ENCODE results near the gene PDIA6. TPM values are rescaled to one million over a fixed set of nuclear protein-coding genes. Genes with fewer than 3 reads are reported as not detected.

PDIA6 gene
- total RNA-seq, 2 experiments from 2014 or later, result 161 to 165 TPM

DNA sequence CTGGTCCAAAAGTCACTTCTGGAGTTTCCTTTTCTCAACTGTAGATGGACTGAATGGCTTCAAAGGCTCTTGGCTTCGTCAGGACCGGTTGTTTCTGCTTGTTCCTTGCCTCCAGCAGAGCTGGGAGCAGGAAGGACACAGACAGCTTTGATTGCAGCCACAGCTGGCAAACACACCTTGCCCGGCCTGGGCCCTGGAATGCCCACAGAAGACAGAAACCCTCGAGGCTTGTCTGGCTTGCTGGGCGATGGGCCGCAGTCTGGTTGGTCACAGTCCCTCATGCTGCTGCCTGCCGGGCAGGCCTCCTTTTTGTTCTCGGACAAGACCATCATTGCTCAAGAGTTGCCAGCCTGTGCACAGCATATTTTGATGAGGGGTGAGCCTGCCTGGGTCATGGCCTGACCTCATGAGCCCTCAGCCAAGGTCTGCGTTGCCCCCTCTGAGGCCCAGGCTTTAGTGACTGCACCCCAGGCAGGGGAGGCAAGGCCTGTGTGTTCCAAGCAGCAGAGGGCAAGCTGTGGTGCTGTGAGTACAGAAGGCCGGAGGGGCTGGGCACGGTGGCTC lies 53.4 kb downstream of the PDIA6 start:
- POLR2A ChIA-PET, result no interaction called here
- DNase-seq, result no peak
- H3K4me1 Mint-ChIP-seq, result no peaks in the 10 kb centered on the region
- H3K9me3 Mint-ChIP-seq, result no peaks in the 10 kb centered on the region
- CTCF ChIA-PET, result no interaction called here
- H3K36me3 Mint-ChIP-seq (ENCODE audit: low read depth), result no peaks in the 10 kb centered on the region
- peaks cover 2% of the 10 kb centered on the region for H3K27me3 Mint-ChIP-seq
- no peak overlapping the region for H3K4me3 Mint-ChIP-seq
- no peak overlapping the region for H3K27ac Mint-ChIP-seq

DNA sequence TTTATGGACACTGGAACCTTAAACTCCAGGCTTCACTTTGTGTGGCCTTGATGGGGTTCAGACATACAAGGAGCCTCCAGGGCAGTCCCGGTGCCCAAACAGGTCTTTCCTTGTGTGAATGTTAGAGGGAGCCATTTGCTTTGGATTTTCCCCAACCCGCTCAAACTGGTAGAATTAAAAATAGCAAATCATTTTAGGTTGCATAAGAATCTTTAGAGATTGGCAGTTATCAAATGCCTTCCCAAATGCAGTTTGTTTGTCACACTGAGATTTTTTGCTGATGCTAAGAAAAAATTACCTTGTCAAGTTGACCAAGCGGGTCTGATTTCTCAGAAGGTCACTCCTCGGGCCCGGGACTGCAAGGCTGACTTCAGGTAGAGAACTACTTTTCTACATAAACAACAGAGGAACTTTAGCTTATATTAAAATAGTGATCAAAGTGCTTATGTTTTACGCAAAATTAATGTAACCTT lies 54.7 kb downstream of the PDIA6 start:
- H3K4me1 Mint-ChIP-seq, result no peaks in the 10 kb centered on the region
- POLR2A ChIA-PET, result no interaction called here

DNA sequence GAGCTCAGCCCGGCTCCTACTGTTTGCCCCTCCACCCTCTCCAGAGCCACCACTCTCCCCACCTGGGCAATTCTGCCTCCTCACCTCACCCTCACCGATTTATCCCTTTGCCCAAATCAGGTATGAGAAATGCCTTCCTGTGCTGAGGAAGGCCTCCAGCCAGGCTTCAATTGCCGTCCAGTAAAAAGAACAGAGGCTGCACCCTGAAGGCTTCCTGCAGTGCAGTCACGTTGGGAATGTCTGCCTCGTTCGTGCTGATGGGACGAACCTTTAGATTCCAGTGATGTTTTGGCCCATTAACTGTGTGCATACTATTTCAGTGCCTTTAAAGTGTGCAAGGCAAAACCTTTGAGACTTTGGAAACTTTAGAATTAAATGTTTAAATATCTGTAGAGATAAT lies 57.0 kb downstream of the PDIA6 start:
- H3K4me3 Mint-ChIP-seq, result no peak overlapping the region
- ChIA-PET CTCF (no interaction called here), POLR2A (no interaction called here)
- H3K27ac Mint-ChIP-seq, result no peak overlapping the region
- no peaks in the 10 kb centered on the region for H3K36me3 Mint-ChIP-seq (ENCODE audit: low read depth)
- H3K9me3 Mint-ChIP-seq, result no peaks in the 10 kb centered on the region
- peaks cover 9% of the 10 kb centered on the region for H3K27me3 Mint-ChIP-seq
- no peak for DNase-seq
- H3K4me1 Mint-ChIP-seq, result no peaks in the 10 kb centered on the region

More for the DNA sequence above, 54.7 kb downstream of the PDIA6 start:
- no peak overlapping the region for H3K4me3 Mint-ChIP-seq
- no peak overlapping the region for H3K27ac Mint-ChIP-seq
- H3K27me3 Mint-ChIP-seq, result peaks cover 2% of the 10 kb centered on the region
- no peaks in the 10 kb centered on the region for H3K36me3 Mint-ChIP-seq (ENCODE audit: low read depth)
- no peak for DNase-seq
- no peaks in the 10 kb centered on the region for H3K9me3 Mint-ChIP-seq
- CTCF ChIA-PET, result no interaction called here

DNA sequence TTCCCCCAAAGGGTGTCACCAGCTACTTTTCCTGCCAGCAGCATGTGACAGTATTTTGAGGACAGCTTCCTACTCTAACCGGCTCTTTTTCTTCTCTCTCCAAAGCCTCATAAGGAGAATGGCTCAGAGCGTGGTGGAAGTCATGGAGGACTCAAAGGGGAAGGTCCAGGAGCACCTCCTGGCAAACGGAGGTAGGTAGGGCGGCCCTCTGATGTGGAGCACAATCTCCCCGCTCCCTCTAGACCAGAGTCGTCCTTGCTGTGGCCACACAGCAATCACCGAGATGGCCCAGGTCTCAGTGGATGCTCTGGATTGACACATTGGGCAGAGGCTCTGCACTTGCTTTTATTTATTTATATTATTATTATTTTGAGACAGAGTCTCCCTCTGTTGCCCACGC lies 58.7 kb downstream of the PDIA6 start:
- no peak for DNase-seq
- no peaks in the 10 kb centered on the region for H3K9me3 Mint-ChIP-seq
- H3K36me3 Mint-ChIP-seq (ENCODE audit: low read depth), result no peaks in the 10 kb centered on the region
- ChIA-PET POLR2A (no interaction called here), CTCF (no interaction called here)
- H3K27ac Mint-ChIP-seq, result no peak overlapping the region
- H3K27me3 Mint-ChIP-seq, result peaks cover 9% of the 10 kb centered on the region
- H3K4me3 Mint-ChIP-seq, result no peak overlapping the region
- no peaks in the 10 kb centered on the region for H3K4me1 Mint-ChIP-seq

DNA sequence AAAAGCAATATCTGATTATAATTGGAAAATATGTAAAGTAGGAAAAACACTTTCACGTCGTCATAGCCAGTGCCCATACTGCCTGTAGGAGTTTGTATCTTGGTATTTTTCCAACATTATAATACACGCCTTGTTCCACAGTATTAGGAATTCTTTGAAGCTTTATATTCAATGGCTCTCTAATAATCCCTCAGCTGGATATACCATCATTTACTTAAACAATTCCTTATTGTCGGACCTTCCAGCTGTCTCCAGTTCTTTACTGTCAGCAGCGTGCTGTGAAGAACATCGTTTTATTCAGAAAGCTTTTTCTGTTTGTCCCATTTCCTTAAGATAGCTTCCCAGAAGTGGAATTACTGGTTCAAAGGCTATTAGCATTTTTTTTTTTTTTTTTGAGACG lies 59.4 kb downstream of the PDIA6 start:
- Mint-ChIP-seq H3K27ac (no peak overlapping the region), H3K36me3 (ENCODE audit: low read depth) (no peaks in the 10 kb centered on the region), H3K4me1 (no peaks in the 10 kb centered on the region), H3K27me3 (peaks cover 9% of the 10 kb centered on the region), H3K4me3 (no peak overlapping the region), H3K9me3 (no peaks in the 10 kb centered on the region)
- ChIA-PET CTCF (interaction anchor here (0.7 kb wide), 1 partner anchor 1928 kb away, joined by 3 read pairs; no protein-coding TSS in a partner anchor), POLR2A (no interaction called here)
- no peak for DNase-seq

DNA sequence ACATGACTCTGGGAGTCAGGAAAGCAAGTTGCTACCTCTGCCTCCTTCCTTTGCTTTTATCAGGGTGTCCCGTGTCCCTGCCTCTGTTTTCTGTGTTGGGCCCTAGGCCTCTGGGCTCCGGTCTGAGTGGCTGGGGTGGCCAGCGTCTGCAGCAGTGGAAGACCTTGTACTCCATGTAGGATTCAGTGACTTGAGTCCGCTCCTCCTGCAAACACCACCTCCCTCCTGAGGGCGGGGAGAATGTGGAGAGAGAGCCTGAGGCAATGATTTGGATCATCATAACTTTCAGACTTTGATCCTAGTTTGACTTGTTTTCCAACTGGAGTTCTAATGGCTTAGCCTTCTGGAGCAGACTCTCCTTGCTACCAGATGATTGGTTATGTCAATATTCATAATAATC lies 60.3 kb downstream of the PDIA6 start:
- ChIA-PET CTCF (no interaction called here), POLR2A (no interaction called here)
- Mint-ChIP-seq H3K36me3 (ENCODE audit: low read depth) (no peaks in the 10 kb centered on the region), H3K4me1 (peaks cover 2% of the 10 kb centered on the region), H3K27me3 (peaks cover 9% of the 10 kb centered on the region), H3K4me3 (no peak overlapping the region), H3K9me3 (no peaks in the 10 kb centered on the region), H3K27ac (no peak overlapping the region)
- no peak for DNase-seq

DNA sequence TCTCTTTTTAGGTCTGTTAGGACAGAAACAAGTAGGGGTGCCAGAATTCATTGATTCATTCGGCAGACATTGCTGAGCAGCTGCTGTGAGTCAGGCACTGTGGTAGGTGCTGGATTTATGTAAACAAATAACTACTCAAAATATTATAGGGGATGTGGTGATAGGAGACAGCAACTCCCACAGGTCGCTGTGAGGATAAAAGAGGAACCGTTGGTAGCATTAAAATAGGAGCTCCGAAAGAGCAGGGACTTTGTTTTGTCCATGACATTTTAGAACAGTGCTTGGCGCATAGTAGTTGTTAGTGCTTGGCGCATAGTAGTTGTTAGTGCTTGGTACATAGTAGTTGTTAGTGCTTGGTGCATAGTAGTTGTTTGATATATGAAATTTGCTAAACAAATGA lies 62.0 kb downstream of the PDIA6 start:
- peaks cover 7% of the 10 kb centered on the region for H3K4me1 Mint-ChIP-seq
- H3K27me3 Mint-ChIP-seq, result peaks cover 8% of the 10 kb centered on the region
- no peaks in the 10 kb centered on the region for H3K36me3 Mint-ChIP-seq (ENCODE audit: low read depth)
- DNase-seq, result no peak
- CTCF ChIA-PET, result no interaction called here
- H3K9me3 Mint-ChIP-seq, result no peaks in the 10 kb centered on the region
- no peak overlapping the region for H3K4me3 Mint-ChIP-seq
- no peak overlapping the region for H3K27ac Mint-ChIP-seq
- POLR2A ChIA-PET, result no interaction called here

DNA sequence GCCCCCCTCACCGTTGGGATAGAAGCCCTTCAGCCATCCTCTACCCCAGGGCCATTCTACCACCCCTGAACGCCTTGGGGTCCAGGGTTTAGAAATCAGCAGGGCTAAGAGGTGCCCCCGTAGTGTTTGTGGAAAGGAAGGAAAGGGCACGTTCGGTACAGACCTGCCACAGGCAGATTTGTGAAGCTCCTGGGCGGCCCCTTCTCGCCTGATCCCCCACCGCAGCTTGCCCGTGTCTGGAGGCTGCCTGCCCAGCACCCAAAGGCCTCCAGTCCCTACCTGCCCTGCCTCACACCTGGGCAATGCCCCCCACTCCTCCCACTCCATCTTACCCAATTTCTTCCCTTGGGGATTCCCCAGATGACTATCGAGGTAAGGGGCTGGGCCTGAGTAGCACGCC lies 69.9 kb downstream of the PDIA6 start:
- DNase-seq, result no peak
- Mint-ChIP-seq H3K9me3 (no peaks in the 10 kb centered on the region), H3K4me3 (no peak overlapping the region), H3K4me1 (peaks cover 10% of the 10 kb centered on the region), H3K36me3 (ENCODE audit: low read depth) (no peaks in the 10 kb centered on the region), H3K27me3 (peaks cover 5% of the 10 kb centered on the region), H3K27ac (no peak overlapping the region)
- CTCF ChIA-PET, result no interaction called here
- POLR2A ChIA-PET, result no interaction called here

DNA sequence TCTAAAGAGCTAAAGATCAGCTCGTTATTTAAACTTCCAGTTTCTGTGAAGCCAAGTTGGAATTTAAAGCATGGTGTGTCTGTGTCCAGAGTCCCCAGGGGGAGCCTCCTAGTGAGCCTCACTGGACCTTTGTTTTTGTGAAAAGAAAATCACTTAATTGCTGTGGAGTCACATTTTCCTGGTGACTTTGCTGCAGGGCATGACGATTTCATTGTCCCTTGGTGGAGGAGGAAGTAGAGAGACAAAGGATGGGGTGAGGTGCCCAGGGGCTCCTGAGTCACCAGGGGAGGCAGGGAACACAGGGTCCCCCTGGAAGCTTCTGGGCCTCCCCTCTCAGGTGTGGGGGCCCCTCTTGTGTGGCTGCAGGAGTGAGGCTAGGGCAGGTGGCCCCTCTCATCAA lies 71.4 kb downstream of the PDIA6 start:
- DNase-seq, result no peak
- H3K4me1 Mint-ChIP-seq, result peaks cover 6% of the 10 kb centered on the region
- H3K27ac Mint-ChIP-seq, result no peak overlapping the region
- H3K9me3 Mint-ChIP-seq, result no peaks in the 10 kb centered on the region
- no peak overlapping the region for H3K4me3 Mint-ChIP-seq
- CTCF ChIA-PET, result no interaction called here
- peaks cover 5% of the 10 kb centered on the region for H3K27me3 Mint-ChIP-seq
- H3K36me3 Mint-ChIP-seq (ENCODE audit: low read depth), result no peaks in the 10 kb centered on the region
- POLR2A ChIA-PET, result no interaction called here

DNA sequence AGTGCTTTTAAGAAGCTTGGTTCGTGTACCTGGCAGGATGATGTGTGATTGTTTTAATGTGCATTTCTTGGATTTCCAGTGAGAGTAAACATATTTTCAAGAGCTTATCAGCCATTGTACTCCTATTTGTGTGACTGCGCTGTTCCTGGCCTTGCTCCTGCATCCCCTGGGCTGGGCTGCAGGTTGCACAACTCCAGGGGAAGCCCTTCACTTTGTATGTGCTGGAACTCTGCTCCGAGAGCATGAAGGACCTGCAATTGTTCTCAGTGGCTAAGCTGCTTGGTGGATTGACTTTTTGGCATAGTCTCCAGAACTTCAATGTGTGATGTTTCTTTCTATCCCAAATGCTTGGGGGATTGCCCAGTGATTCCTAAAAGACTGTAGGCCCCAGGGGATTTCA lies 72.4 kb downstream of the PDIA6 start:
- Mint-ChIP-seq H3K27ac (no peak overlapping the region), H3K4me1 (no peaks in the 10 kb centered on the region), H3K36me3 (ENCODE audit: low read depth) (no peaks in the 10 kb centered on the region), H3K4me3 (no peak overlapping the region), H3K9me3 (no peaks in the 10 kb centered on the region), H3K27me3 (peaks cover 8% of the 10 kb centered on the region)
- DNase-seq, result no peak
- ChIA-PET POLR2A (no interaction called here), CTCF (no interaction called here)

DNA sequence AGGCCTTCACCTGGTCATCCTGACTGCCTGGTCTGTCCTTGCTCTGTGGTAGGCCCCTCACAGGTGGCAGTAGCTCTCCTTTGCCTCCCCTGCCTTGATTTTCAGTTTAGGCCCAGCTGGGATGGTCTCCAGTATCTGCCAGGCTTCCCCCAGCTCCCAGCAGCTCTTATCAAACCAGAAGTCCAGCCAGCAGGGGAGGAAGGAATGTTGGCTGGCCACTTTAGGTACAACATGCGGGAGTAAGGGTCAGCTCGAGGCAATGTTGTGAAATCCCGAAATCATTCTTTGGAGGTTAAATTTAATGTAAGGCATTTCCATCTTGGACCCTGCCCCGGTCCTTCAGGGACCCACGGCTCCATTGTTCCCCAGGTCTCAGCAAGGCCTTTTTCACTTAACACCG lies 74.4 kb downstream of the PDIA6 start:
- CTCF ChIA-PET, result no interaction called here
- Mint-ChIP-seq H3K27ac (no peak overlapping the region), H3K36me3 (ENCODE audit: low read depth) (no peaks in the 10 kb centered on the region), H3K9me3 (no peaks in the 10 kb centered on the region), H3K4me3 (no peak overlapping the region), H3K4me1 (no peaks in the 10 kb centered on the region), H3K27me3 (peaks cover 17% of the 10 kb centered on the region)
- no peak for DNase-seq
- POLR2A ChIA-PET, result no interaction called here

DNA sequence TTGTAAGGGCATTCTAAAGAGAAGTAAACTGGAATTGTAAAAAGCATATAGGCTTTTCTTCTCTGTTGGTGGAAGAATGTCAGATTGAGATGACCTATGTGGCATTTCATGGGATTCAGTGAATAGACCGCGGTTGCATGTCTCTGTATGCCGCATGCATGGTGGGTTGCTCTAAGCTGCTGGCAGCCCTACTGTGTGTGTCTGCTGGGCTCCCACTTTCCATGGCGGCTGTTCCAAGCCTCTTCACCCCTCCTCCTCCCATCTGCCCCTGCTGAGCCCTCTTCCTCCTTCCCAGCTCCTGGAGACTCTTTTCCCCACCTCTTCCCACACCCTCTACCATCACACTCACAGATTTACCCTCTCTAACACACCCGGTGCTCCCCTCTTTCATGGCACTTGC lies 78.6 kb downstream of the PDIA6 start:
- no peaks in the 10 kb centered on the region for H3K36me3 Mint-ChIP-seq (ENCODE audit: low read depth)
- no peaks in the 10 kb centered on the region for H3K9me3 Mint-ChIP-seq
- H3K4me1 Mint-ChIP-seq, result no peaks in the 10 kb centered on the region
- ChIA-PET CTCF (interaction anchor here (0.8 kb wide), 1 partner anchor 391 kb away, joined by 3 read pairs; no protein-coding TSS in a partner anchor), POLR2A (no interaction called here)
- peaks cover 13% of the 10 kb centered on the region for H3K27me3 Mint-ChIP-seq
- H3K27ac Mint-ChIP-seq, result no peak overlapping the region
- H3K4me3 Mint-ChIP-seq, result no peak overlapping the region
- DNase-seq, result no peak

DNA sequence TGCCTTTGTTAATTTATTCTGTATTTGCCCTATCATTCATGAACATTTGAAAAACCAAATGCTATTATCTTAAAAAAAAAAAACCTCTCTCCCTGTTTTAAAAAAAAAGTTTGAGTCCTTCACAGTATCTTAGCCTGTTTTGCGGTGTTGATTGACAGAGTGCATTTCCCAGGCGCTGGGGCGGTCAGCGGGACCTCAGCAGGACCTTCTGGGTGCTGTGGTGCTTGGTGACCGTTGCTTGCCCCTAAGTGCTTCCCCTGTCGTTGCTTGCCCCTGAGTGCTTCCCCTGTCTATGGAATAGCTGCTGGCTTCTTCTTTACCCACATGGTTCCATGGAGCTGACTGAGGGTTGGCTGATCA lies 79.0 kb downstream of the PDIA6 start:
- Mint-ChIP-seq H3K27ac (no peak overlapping the region), H3K27me3 (peaks cover 13% of the 10 kb centered on the region), H3K4me3 (no peak overlapping the region), H3K9me3 (no peaks in the 10 kb centered on the region), H3K36me3 (ENCODE audit: low read depth) (no peaks in the 10 kb centered on the region), H3K4me1 (no peaks in the 10 kb centered on the region)
- ChIA-PET CTCF (interaction anchor here (0.8 kb wide), 1 partner anchor 391 kb away, joined by 3 read pairs; no protein-coding TSS in a partner anchor), POLR2A (no interaction called here)
- DNase-seq, result no peak

All from activated CD4-positive, alpha-beta memory T cell treated with anti-CD3 and anti-CD28 coated beads, Interleukin-2, amount 10 ng/mL, durations not matched to agents 7 days and 5 days (primary cell).